ENCODE data around the gene CDHR3.

Gene CDHR3

GRCh38 chr7:106022193-106022821 lies 59.2 kb downstream of the CDHR3 start:
- in situ Hi-C loops (cut with HindIII; ENCODE audit: low sequenced_read_pairs) = no loop called here

- in situ Hi-C loops (cut with HindIII; ENCODE audit: low sequenced_read_pairs) = no loop called here
These were observed 60.6 kb downstream of the CDHR3 start for GRCh38 chr7:106023369-106024322.

DNA sequence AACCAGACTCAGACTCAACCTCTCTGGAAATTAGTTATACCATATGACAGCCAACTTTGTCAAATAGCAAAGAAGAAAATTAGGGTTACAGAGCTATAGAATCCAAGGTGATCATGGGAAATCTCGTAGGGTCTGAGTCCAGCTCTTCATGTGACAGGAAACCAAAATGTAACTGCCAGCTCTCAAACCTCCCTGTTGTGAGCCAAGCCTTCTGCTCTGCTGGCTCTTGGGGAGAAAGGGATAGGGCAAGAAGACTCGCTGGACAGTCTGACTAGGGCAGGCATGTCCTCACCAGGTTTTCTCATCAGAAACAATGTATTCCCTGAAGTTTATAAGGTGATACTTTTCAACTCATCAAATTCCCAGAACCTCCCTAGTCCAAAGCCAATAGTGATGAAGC lies 63.0 kb downstream of the CDHR3 start:
- in situ Hi-C loops (cut with HindIII; ENCODE audit: low sequenced_read_pairs) = no loop called here

GRCh38 chr7:106029451-106029850 lies 66.4 kb downstream of the CDHR3 start:
- in situ Hi-C loops (cut with HindIII; ENCODE audit: low sequenced_read_pairs) = no loop called here

- in situ Hi-C loops (cut with HindIII; ENCODE audit: low sequenced_read_pairs) = no loop called here
These were observed 66.9 kb downstream of the CDHR3 start for GRCh38 chr7:106029941-106030340.

DNA sequence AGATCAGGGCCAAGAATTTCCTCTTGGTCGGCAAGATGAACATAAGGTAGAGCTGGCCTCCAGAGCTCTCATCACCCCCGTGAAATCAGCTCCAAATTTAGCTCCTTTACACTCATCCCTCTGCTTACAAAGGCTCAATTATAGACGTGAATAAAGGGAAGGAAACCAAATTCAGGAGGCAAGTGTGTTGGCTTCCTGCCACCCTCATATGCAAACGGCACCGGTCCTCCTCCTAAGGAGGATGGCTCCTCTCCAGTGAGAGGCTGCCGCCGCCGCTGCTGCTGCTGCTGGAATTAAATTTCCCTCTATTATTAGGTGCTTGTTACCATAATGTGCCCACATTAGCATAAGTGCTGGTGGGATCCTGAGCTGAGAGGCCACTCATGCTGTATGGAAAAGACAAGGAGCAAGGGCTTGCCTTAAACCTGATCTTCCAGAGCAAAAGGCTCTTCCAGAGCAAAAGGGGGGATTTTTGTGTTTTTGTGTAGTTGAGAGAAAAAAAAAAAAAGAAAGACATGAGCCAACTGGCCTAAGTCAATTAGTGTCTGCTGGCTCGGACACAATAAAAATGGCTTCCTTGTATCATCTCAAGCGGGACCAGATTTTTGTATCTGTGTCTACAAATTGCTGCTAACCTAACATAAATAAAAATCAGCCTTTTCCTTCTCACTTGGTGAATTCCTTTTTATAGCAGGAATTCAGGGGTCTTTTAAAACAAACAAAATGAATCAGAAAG lies 68.4 kb downstream of the CDHR3 start:
- in situ Hi-C loops (cut with HindIII; ENCODE audit: low sequenced_read_pairs) = no loop called here

GRCh38 chr7:106032295-106032694 lies 69.2 kb downstream of the CDHR3 start:
- in situ Hi-C loops (cut with HindIII; ENCODE audit: low sequenced_read_pairs) = no loop called here

DNA sequence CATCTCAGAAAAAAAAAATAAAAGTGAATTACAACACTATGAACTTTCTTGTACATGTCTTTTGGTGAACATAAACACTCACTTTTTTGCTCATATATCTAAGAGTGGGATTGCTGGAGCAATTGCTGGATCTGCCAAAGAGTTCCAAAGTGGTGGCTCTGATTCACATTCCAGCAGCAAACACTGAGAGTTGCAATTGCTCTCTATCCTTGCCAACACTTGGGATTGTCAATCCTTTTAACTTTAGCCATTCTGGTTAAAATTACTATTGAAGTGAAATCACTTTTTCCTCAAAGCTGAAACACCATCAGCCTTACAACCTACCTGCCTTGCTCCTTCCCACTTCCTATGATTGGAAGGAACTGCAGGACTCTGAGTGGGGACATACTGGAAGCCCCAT lies 70.7 kb downstream of the CDHR3 start:
- in situ Hi-C loops (cut with HindIII; ENCODE audit: low sequenced_read_pairs) = no loop called here

DNA sequence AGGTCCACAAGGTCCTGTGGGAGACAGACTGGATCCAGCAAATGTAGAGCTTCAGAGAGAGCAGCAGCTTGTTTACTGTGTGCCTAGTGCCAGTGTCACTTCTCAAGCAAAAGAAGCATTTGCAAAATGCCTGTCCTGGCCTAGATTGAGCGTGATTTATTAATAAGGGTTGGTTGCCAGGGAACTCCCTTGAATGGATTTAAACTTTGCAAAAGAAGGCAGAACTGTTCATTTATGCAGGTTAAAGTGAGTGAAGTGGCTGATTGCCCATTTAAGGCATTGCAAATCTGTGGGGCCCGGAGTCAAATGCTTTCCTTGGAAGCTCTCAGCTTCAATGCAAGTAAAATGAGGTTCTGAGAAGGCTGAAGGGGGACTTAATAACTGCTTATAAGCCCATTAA lies 71.3 kb downstream of the CDHR3 start:
- in situ Hi-C loops (cut with HindIII; ENCODE audit: low sequenced_read_pairs) = no loop called here

DNA sequence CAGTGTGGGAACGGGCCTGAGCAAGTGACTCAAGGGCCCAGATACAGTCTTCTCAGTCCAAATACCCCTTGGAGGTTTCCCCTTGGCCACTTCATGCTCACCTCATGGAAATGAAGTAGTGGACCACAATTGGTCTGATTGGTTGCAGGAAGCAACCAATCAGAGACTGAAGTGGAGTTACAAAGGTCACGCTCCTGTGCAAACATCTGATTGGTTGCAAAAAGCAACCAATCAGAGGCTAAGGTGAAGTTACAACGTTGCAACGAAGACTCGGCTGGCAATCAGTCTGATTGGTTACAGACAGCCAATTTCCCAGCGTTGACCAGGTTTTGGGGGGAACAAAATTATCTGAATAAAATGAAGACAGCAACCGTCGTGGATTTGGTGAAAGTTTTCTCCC lies 72.5 kb downstream of the CDHR3 start:
- in situ Hi-C loops (cut with HindIII; ENCODE audit: low sequenced_read_pairs) = no loop called here

DNA sequence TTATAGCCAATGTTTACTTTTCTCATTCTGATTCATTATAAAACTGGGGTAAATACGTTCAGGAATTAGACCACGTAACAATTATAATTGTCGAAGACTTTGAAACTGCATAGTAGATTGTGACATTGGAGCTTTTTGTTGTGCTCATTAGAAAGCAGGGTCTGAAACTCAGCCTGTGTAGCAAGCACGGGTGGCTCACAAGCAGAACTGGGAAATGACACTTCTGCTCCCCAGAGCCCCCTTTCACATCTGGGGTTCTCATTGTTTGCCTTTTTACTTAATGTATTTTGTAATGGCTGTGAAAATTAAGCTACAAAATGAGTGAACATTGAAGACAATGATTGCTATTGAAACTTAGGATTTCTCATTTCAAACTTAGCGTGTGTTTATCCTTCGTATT lies 72.9 kb downstream of the CDHR3 start:
- in situ Hi-C loops (cut with HindIII; ENCODE audit: low sequenced_read_pairs) = no loop called here

- in situ Hi-C loops (cut with HindIII; ENCODE audit: low sequenced_read_pairs) = no loop called here
These were observed 74.6 kb downstream of the CDHR3 start for GRCh38 chr7:106037489-106038176.

GRCh38 chr7:106038289-106038688 lies 75.2 kb downstream of the CDHR3 start:
- in situ Hi-C loops (cut with HindIII; ENCODE audit: low sequenced_read_pairs) = no loop called here

- in situ Hi-C loops (cut with HindIII; ENCODE audit: low sequenced_read_pairs) = no loop called here
These were observed 75.9 kb downstream of the CDHR3 start for GRCh38 chr7:106038916-106039315.

DNA sequence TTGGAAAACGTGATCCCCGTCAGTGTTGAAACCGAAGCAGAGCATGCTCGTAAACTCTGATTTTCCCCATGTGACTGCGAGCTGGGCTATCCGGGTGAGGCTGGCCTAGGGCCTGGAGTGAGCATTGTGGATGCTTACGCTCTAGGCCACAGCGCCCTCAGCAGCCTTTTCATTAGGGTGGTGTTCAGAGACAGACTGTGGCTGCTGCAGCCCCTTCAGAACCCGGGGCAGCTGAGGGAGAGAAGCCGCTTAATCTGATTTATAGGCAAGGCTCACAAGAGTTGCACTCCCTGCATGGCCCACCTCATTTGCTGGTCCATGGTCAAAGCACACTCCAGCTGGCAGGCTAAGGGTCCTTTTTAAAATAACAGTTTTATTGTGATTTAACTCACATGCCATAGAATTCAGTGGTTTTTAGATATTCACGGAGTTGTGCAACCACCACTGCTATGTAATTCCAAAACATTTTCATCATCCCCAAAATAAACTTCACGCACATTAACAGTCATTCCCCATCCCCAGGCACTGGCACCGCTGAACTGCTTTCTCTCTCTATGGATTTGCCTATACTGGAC lies 76.5 kb downstream of the CDHR3 start:
- in situ Hi-C loops (cut with HindIII; ENCODE audit: low sequenced_read_pairs) = no loop called here

GRCh38 chr7:106041140-106041717 lies 78.2 kb downstream of the CDHR3 start:
- in situ Hi-C loops (cut with HindIII; ENCODE audit: low sequenced_read_pairs) = no loop called here

GRCh38 chr7:106042196-106042611 lies 79.1 kb downstream of the CDHR3 start:
- in situ Hi-C loops (cut with HindIII; ENCODE audit: low sequenced_read_pairs) = no loop called here

GRCh38 chr7:106045139-106045538 lies 82.1 kb downstream of the CDHR3 start:
- in situ Hi-C loops (cut with HindIII; ENCODE audit: low sequenced_read_pairs) = no loop called here

DNA sequence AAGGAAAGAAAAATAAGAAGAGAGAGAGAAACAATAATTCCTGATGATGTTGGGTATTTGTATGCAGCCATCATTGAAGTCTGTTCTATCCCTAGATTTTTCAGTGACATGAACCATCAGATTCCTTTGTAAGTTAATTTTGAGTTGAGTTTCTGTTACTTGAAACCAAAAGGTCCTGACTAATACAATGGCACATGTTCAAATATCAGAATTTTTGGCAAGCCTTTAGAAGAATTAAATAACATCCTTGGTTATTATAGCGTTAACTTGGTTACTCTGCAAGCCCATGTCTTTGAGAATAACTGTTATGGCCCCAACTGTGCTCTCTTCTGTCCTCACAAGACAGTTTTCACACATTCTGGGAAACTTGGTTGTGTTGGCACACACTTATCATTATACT lies 82.5 kb downstream of the CDHR3 start:
- in situ Hi-C loops (cut with HindIII; ENCODE audit: low sequenced_read_pairs) = no loop called here

GRCh38 chr7:106047184-106047583 lies 84.1 kb downstream of the CDHR3 start:
- in situ Hi-C loops (cut with HindIII; ENCODE audit: low sequenced_read_pairs) = no loop called here

Data from endothelial cell of hepatic sinusoid (primary cell).